SKM-1 (cell line): ENCODE data around the gene KRTAP5-6.

Source experiments
- DNase-seq: peaks from one replicate; lab custom pipeline; 2025; ENCODE audit not compliant: unreplicated experiment; lab: John Stamatoyannopoulos, UW

The KRTAP5-6 gene

GRCh38 chr11:1701091-1701807 lies 4.3 kb downstream of the KRTAP5-6 start:
- no peak for DNase-seq

GRCh38 chr11:1702506-1702905 lies 5.5 kb downstream of the KRTAP5-6 start:
- DNase-seq, result no peak

GRCh38 chr11:1703146-1703545 lies 6.2 kb downstream of the KRTAP5-6 start:
- no peak for DNase-seq

GRCh38 chr11:1705126-1706052 lies 8.4 kb downstream of the KRTAP5-6 start:
- DNase-seq, result no peak

- DNase-seq, result no peak
Measured at GRCh38 chr11:1706634-1707400, 9.8 kb downstream of the KRTAP5-6 start.

DNA sequence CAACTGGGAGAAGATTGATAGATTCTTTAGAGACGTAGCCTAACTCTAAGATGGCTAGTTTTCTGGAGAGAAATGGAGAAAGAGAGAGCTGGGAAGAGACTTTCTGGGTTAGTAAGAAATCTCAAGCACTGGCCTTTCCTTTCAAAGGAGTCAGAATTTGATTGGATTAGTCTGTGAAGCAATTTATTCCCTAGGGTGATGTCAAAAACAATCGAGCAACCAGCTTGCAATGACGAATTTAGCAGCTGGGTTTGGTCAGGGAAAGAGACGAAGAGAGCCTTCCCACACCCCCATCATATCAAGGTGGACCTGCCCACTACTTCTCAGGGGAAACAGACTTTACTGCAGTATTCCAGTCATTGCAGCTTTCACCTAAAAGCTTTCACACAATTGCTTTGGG lies 10.8 kb downstream of the KRTAP5-6 start:
- no peak for DNase-seq

DNA sequence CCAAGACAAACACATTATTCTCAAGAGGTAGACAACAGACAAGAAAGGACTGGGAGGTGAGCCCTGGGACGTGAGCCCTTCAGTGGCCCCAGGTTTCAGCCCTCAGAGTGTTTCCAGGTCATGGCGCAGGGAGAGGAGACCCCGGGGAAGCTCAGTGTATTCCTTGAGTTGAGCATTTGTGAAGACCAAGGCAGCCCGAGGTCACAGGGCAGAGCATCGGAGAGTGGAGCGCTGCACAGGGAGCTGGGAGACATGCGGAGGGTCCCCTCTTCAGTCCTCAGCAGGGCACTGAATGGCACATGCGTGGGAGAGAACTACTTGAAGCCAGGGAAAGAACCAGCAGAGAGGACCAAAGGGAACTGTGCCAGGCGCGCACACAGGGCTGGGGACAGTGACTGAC lies 11.7 kb downstream of the KRTAP5-6 start:
- no peak for DNase-seq

GRCh38 chr11:1714908-1715885 lies 18.2 kb downstream of the KRTAP5-6 start:
- DNase-seq, result no peak

DNA sequence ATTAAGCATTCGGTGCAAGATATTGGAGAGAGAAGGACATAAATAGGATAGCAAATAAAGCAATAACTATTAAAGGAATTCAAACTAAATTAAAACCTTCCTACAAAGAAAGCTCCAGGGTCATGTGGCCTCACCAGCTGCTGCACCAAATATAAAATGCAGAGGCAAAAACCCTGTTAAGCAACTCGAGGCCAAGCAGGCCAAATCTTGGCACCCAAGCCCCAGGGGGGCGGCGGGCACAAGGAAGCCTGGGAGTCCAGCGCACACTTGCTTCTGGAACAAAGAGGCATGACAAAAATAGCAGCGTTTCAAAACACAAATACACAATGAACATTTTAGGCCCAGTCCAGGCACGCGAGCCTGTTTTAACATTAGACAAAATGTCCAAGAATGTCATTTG lies 20.8 kb downstream of the KRTAP5-6 start:
- no peak for DNase-seq

- no peak for DNase-seq
Measured at GRCh38 chr11:1718326-1718725, 21.3 kb downstream of the KRTAP5-6 start.

DNA sequence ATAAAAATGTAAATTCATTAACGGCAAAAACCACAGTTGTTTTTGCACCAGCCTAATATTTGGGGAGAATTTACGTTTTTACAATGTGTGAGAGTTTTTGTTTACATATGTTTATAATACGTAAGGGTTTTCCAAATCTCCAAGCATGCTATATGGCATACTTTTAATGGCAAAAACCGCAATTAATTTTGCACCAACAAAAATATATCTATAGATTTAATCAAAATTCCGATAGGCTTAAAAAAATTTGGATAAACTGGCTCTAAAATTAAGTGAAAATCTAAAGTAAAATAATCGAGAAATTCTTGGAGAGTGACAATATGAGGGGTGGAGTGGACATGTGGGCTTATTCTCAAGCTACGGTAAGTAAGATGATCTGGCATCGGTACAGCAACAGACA lies 22.8 kb downstream of the KRTAP5-6 start:
- no peak for DNase-seq

- no peak for DNase-seq
Measured at GRCh38 chr11:1727096-1727690, 30.2 kb downstream of the KRTAP5-6 start.

DNA sequence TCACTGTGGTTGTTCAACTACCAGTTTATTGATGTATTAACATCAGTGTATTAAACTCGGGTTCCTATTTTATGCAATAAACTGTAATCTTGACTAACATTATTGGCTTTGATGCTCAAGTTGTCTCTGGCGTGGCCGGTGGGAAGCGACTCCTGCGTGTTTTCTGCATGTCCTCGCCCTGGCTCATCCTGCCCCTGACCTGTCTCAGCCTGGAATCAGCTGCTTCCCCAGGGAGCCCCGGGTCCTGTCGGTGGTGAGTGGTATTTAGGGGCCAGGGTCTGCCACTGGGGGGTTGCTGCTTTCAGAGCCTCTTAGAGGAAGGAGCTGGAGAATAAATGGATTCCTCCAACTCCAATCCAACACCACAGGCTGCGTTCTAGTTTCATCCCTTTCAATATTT lies 30.9 kb downstream of the KRTAP5-6 start:
- DNase-seq, result no peak

GRCh38 chr11:1728301-1728700 lies 31.3 kb downstream of the KRTAP5-6 start:
- no peak for DNase-seq

DNA sequence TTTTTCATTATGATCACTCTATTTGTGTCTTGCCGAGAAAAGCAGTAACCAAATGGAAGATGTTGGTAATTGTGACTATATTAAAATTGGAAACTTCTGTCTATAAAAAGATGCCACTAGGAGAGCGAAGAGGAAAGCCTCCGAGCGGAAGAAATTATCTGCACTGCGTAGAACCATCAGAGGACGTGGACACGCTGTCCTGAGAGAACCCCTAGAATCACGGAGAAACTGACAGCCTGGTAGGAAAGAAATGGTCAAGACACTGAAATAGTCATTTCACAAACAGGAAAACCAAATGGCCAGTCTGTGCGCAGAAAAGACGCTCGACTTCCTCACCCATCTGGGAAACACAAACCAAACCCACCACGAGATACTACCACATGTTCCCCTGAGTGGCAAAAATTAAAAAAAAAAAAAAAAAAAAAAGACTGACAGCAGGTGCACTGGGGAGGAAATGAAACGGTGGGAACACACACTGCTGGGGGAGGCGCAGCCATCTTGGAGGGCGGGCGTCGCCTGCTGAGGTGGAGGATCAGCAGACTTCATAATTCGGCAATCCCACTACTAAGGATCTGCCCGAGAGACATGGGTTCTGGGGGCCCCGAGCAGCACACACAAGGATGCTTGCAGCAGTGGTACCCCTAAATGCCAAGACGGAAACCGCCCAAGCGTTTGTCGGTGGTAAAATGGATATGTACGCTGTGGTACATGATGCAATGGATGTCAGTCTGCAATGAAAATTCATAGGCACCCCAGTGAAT lies 32.1 kb downstream of the KRTAP5-6 start:
- DNase-seq, result no peak

GRCh38 chr11:1729692-1730011 lies 32.7 kb downstream of the KRTAP5-6 start:
- no peak for DNase-seq

DNA sequence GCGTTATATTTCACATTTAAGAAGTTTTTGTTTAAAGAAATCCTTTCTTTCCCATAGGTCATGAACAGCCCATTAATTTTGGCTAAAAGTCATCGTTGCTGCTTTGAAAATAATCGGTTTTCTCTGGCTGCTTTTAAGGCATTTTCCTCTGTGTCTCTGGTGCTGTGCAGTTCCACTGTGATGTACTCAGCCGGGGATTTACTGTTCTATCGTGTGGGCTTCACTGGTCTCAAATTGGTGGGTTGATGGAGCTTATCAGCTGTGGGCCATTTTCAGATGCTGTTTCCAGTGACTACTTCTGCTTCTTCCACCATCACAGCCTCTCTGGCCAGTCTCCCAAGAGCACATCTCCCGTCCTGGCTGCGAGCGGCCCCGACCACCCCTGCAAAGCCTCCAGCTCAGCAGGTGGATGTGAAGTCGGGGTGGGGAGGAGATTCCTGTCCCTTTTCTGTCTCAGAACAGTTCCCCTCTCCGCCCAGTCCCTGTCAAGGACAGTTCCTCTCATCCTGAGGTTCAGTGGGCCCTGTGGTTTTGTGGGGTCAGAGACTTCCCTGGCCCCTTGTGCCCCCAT lies 33.1 kb downstream of the KRTAP5-6 start:
- no peak for DNase-seq

DNA sequence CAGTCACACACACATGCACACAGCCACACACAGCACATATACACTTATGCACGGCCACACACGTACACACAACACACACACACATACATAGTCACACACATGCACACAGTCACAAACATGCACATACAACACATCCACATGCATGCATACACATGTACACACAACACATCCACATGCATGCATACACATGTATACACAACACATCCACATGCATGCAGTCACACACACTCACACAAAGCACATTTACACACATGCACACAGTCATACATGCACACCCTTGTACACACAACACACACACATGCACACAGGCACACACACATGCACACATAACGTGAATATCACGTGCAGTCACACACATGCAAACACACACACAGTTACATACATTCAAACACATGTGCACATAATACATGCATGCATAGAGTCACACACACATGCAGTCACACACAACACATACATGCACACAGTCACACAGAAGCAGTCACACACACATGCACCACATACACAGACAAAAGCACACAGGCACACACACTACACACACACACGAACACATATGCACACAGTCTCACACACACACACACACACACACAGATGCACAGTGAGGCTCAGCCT lies 34.6 kb downstream of the KRTAP5-6 start:
- DNase-seq, result no peak
